SIG-M5 (cell line): Measurements from ENCODE around the gene SMOC1.

Experiments used
- DNase-seq: peaks from one replicate; lab custom pipeline; 2025; lab: John Stamatoyannopoulos, UW

Gene SMOC1

GRCh38 chr14:69982886-69983285 lies 103.7 kb downstream of the SMOC1 start:
- DNase-seq, result no peak

- no peak for DNase-seq
These were observed 104.1 kb downstream of the SMOC1 start for GRCh38 chr14:69983317-69983716.

GRCh38 chr14:69985463-69985862 lies 106.2 kb downstream of the SMOC1 start:
- no peak for DNase-seq

- DNase-seq, result no peak
These were observed 107.1 kb downstream of the SMOC1 start for GRCh38 chr14:69986336-69986735.

GRCh38 chr14:69987406-69988121 lies 108.3 kb downstream of the SMOC1 start:
- DNase-seq, result no peak

- DNase-seq, result no peak
These were observed 109.8 kb downstream of the SMOC1 start for GRCh38 chr14:69988979-69989378.

GRCh38 chr14:69989622-69990021 lies 110.4 kb downstream of the SMOC1 start:
- DNase-seq, result no peak

GRCh38 chr14:69990323-69990722 lies 111.1 kb downstream of the SMOC1 start:
- no peak for DNase-seq

GRCh38 chr14:69991422-69991821 lies 112.2 kb downstream of the SMOC1 start:
- no peak for DNase-seq

- no peak for DNase-seq
These were observed 113.3 kb downstream of the SMOC1 start for GRCh38 chr14:69992564-69992963.

- no peak for DNase-seq
These were observed 114.1 kb downstream of the SMOC1 start for GRCh38 chr14:69993326-69993725.

GRCh38 chr14:69994002-69994401 lies 114.8 kb downstream of the SMOC1 start:
- no peak for DNase-seq

- DNase-seq, result no peak
These were observed 117.0 kb downstream of the SMOC1 start for GRCh38 chr14:69996216-69996615.

GRCh38 chr14:69997849-69998248 lies 118.6 kb downstream of the SMOC1 start:
- DNase-seq, result no peak

- no peak for DNase-seq
These were observed 120.1 kb downstream of the SMOC1 start for GRCh38 chr14:69999261-69999674.

GRCh38 chr14:70000601-70001000 lies 121.4 kb downstream of the SMOC1 start:
- DNase-seq, result no peak

GRCh38 chr14:70002589-70003346 lies 123.6 kb downstream of the SMOC1 start:
- no peak for DNase-seq

- no peak for DNase-seq
These were observed 125.6 kb downstream of the SMOC1 start for GRCh38 chr14:70004791-70005190.

GRCh38 chr14:70005281-70005805 lies 126.1 kb downstream of the SMOC1 start:
- DNase-seq, result no peak

GRCh38 chr14:70006699-70007098 lies 127.5 kb downstream of the SMOC1 start:
- no peak for DNase-seq

GRCh38 chr14:70008284-70009262 lies 129.4 kb downstream of the SMOC1 start:
- no peak for DNase-seq

- DNase-seq, result no peak
These were observed 130.7 kb downstream of the SMOC1 start for GRCh38 chr14:70009961-70010360.
